ENCODE data around the gene FASLG.
A peak's percentile ranks its signal among the peaks of the same experiment; 100 is the strongest.

The FASLG gene

DNA sequence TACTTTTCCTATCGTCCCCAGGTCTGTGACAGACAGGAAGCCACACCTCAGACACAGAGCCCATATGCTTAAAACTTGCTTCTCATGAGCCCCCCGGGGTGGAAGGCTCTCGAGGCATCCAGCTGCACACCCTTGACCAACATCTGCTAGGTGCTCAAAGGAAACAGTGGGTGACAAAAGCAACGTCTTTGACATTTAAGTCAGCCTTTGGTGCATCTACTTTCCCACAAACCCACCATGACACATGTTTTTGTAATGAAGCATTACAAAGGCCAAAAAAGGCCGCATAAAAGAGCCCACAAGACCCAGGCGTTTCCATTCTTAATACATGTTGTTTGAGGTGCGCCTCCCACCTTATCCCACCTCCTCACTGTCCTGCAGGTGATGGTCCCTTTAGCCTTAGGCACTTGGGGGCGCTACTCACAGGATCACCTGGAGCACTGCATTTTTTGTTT, 11.8 kb upstream of the FASLG start:
- peak; percentile 18 for DNase-seq (ENCODE audit: low spot score)

DNA sequence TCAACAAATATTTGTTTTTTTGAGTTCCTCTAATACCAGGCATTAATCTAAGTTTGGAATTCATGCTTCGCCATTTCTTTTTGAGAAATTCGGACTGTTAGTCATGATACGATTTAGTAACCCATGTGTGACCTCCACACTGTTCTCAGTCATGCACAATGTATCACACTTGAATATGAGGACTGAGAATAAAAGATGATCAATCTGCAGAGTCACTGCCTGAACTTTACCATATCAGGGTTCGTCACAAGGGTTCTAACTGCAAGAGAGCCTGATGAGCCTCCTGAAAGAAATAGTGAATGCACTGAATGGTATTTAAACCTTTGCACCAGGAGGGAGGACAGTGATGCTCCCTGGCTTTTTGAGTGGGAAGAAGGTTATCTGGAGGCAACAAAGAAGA, 10.9 kb upstream of the FASLG start:
- no peak for DNase-seq (ENCODE audit: low spot score)

DNA sequence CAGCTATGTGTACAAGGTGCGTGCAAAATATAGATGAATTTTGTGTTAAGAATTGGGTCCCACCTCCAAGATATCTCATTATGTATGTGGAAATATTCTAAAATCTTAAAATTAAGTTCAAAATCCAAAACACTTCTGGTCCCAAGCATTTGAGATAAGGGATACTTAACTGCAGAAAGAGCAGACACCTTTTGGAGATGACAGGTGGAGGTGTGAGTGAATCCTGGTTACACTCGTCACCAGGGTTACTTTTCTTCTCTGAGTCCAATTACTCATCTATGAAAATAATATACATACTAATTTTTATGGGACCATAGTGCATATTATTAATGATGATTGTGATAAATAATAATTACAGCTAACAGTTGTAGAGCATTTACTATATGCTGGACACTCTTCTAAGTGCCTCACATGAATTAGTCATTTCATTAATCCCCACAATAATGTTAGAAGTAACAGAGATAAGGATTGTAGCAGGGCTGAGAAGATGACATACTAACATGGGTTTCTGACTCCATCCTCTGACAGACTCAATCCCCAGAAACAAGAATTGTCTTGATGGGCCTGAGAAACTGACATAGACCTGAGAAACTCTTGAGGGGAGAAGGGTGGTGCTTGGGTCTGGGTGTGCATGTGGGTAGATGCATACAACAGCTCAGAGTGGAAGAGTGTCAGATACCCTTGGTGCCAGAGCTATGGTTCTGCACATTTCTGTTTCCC, 8.3 kb upstream of the FASLG start:
- no peak for DNase-seq (ENCODE audit: low spot score)

DNA sequence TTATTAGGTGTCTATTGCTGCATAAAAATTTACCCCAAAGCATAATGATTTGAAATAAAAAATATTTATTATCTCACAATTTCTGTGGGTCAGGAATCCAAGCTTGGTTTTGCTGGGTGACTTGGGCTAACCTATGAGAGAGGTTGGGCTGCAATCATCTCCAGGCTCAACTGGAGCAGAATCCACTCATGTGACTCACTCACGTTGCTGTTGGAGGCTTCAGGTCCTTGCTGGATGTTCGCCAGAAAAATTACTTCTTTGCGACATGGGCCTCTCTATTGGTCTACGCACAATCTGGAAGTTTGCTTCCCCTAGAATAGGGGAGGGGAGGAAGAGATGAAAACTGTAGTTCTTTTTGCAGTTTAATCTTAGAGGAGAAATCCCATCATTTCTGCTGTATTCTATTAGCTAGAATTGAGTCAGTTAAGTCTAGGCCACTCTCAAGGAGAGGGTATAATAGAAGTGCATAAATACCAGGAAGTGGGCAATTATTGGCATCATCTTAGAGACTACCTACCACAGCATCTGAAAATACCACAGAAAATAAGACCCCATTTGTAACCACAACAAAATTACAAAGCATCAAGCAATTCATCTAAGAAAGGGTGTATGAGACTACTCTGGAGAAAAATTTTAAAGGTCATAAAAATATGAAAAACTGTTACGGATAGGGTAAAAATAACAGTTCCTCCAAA, 5.7 kb upstream of the FASLG start:
- DNase-seq (ENCODE audit: low spot score), result no peak

DNA sequence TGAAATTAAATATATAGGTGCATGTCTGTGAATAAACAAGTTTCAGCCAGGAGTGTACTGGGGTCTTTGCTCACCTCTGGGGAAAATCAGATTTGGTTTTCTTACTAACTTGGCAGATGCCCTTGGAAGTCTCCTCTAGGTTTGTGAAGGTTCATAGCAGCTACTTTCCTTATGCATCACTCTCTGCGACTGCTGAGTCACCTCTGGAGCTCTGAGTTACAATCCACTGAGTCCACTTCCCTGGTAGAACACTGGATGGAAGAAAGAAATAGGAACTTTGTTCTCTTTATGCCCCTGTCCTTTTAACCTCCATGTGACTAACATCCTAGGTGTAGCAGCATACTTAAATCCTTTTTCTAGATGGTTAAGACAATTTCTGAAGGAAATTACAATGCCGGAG, 4.4 kb upstream of the FASLG start:
- no peak for DNase-seq (ENCODE audit: low spot score)

DNA sequence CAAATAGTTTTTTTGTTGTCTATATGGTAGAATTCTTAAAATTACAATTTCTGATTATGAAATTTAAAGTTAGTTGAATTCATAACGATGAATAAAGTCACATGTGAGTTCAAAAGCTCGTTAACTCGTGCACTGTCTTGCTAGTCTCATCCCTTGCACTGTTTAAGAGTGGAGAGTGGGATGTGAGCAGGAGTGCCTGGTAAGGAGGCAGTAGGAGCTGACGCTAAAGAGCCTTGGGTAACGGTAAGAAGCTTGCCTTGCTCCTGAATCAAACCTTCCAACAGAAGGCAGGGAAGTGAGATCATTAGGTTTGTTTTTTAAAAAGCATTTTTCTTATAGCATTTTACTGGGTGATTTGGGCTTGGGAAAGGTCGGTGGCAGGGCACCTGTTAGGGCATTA, 2.3 kb upstream of the FASLG start:
- DNase-seq (ENCODE audit: low spot score), result no peak

DNA sequence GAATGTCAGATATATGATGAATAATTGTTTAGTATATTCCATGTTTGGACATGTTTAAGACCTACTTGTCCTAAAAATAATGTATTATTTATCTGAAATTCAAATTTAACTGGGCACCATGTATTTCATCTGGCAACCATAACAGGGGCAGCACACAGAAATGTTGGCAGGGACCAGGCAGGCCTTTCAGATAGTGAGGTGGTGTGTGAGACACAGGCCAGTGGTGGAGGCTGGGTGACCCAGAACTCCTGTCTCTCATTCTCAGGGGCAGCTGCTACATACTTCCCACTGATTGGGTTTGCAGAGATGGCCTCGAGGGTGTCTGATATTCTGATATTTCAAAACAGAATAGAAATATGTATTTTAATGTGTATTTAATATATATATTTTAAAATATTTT, 1.3 kb upstream of the FASLG start:
- no peak for DNase-seq (ENCODE audit: low spot score)

DNA sequence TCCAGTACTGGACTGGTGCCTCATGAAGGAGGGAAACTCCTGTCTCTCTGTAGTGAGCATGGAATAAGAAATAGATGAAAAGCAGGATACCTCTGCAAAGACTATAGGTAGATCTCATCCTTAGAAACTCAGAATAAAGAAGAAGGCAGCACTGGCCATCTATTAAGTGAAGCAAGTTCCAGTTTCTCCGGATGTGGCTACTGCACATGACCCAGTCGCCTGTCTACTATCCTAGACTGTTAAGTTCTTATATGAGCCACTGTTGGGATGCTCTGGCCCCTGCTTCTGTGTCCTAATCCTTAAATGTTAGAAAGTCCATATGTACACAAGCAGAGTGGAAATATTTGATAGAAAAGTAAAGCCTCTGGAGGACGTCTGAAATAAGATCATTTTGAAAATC, 2.2 kb downstream of the FASLG start:
- no peak for DNase-seq (ENCODE audit: low spot score)

DNA sequence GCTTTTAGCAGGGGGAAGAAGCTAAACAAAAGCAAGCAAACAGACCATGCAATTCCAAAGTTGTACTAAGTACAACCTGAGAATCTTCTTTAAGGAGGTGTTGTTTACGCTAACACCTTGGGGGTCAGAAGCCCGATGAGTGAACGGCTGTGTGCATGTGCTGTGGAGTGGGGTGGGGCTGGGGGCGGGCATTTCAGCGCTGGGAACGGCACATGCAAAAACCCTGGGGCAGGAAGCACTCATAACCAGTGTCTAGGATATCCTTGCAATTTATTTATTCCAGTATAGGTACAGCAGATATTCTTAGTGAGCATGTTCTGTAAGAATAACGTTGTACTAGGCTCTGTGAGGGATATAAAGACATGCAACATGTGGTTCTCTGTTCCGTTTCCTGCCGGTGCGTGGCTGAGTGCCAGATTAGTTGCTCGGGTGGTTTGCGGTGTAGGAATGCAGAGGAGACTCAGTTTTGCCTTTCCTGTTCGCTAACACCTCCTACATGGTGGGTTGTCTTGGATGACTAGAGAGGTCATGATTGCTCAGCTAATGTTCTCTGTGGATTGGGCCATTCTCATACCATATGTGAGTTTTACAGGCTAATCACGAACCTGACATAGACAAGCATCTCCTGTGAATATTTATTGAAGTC, 3.7 kb downstream of the FASLG start:
- DNase-seq (ENCODE audit: low spot score), result peak; percentile 85

DNA sequence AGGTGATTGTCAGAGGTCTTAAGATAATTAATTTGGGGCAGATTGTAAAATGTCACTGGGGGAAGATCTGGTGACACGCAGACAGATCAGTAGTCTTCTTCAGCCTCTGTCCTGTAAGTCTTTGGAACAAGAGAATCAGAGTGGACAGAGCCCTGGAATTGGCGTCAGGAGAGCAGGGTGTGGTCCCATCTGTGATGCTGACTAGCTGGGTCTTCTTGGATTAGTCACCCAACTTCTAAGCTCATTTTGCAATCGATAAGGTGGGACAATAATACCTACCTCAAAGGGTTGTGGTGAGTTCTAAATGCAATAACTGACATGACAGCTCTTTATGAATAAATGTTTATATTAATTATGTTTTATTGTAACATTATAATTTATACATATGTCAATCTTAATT, 4.8 kb downstream of the FASLG start:
- no peak for DNase-seq (ENCODE audit: low spot score)

DNA sequence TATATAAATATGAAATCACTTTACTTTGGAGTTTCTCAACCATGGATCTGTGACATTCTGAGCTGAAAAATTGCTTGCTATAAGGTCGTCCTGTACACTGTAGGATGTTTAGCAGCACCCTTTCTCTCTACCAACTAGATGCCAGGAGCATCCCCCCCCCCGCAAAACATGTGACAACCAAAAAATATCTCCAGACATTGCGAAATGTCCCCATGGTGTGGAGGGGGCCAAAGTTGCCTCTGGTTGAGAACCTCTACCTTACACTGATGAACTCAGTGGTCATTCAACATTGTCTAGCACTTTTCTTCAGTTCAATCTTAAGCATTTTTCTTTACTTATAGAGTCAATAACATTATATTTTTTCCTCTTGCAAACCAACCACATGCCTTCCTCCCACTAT, 9.2 kb downstream of the FASLG start:
- DNase-seq (ENCODE audit: low spot score), result no peak

DNA sequence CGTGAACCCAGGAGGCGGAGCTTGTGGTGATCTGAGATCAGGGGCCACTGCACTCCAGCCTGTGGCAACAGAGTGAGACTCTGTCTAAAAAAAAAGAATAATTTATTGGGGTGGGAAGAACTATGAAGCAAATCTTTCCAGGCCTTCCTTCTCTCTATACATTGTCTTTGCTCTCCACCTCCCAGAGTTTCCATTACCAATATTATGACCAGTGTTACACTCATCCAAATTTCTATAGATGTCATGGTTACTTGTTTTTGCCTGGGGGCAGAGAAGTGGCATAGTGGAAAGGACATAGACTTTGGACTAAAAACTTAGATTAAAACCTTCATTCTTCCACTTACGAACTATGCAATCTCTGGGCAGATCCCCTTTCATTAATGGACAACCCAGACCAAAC, 10.1 kb downstream of the FASLG start:
- no peak for DNase-seq (ENCODE audit: low spot score)

DNA sequence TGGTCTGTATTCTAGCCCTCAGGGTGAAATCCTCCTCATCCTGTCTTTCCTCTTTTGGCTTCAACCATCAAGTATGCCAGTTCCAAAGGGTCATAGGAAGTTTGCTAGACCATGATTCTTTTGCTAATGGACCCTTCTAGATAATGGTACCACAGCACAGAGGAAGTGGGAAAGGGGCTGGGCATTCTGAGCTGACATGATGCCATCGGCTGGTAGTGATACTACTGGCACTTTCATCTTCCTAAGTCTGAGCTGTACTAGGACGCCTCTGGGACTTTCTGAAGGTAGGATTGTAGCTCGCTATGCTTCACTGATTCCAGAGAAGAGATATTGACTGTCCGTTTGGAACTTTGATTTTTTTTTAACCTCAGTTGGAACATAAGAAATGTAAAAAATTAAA, 11.4 kb downstream of the FASLG start:
- DNase-seq (ENCODE audit: low spot score), result no peak

DNA sequence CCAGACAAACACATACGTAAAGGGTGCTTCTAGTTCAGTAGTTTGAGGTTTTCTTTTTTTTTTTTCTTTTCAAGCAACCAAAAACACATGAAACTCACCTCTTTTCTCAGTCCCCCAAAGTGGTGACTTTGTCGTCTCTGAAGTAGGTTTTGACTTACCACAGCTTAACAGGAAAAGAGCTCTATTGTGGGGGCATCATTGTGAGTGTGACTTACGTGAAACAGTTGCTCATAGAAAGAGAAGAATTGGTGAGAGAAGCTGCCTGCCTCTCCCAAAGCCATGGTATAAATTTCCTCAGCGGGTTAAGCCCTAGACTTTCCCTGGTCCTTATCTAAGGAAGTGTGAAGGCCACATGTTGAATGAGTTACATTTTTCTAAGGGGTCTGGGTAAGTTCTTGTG, 11.9 kb downstream of the FASLG start:
- DNase-seq (ENCODE audit: low spot score), result peak; percentile 70

DNA sequence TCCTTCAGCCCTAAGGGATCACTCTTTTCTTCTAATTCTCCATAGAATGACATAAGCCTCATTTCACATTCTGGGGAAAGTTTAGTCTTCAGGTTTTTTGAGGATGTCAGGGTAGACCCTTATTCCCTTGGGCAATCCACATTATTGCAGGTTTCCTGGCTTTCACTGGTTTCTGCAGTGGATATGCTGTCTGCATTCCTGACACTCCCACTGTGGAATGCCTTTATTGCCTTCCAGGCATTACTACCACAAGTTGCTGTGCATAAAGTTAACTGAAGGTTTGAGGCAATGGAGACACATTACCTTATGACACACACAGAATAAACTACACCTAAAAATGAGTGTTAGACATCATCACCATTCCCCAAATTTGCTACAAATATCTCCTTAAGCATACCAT, 12.7 kb downstream of the FASLG start:
- no peak for DNase-seq (ENCODE audit: low spot score)

DNA sequence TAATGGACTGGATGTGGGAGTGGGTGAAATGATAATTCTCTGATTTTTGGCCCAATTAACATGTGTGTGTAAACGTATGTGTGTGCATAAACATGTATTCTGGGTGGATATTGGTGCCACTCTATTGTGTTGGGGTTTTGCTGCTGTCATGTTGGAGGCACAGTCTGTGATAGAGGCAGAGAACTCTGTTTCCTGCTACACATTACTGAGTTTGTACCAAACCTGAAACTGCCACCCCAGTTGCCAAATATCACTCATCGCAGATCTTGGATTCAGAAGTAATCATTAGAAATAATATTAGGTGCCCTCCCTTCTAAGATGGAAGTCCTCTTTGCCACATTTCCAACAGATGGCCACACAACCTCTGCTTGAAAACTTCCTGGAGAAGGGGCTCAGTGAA, 13.8 kb downstream of the FASLG start:
- no peak for DNase-seq (ENCODE audit: low spot score)

DNA sequence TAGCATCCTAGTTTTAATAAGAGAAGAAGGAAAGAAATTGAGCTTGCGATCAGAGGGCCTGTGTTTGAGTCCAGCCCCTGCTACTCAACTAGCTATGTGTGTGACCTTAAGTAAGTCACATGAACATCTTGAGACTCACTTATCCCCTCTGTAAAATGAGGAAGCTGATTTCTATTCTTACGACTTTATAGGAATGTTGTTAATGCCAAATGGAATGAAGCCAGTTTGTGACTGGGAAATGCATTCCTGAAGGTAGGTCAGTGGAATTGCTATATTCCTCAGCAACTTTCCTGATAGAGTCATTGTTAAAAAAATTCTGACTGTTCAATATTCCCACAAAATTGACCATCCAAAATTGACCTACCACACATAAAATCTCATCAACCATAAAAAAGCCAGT, 14.9 kb downstream of the FASLG start:
- no peak for DNase-seq (ENCODE audit: low spot score)

DNA sequence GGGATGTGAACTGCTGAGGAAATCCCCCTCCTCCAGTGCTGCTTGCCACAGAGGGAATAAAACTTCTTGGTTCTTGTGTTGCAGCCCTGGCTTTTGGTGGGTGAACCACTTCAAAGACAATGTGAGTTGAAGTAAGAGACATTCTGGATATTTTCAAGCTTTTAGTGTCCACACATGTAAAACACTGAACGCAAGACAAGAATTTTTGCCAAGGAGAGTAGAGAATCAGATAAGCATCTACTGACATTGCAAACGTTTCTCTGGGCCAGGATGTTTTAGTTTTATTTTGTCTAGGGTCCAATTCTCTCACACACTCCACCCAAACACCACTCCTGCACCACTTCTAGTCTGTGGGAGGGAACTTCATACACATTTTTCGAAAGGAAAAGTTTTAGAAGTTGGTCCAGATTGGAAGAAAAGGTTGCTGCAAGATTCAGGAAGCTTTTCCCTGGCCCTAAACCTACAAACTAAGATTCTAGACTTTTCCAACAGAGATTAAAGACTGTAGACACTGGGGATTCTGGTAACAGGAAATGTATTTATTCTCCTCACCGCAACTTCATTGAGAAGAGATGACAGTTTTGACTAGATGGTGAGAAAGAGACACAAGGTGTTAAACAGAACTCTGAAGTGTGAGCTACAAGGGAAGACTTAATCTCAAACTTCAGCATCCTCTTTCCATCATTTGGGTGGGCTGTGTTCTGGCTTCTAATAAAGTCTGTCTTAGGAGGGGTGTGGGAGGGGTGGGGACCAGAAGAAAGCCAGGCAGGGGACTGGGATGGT, 16.1 kb downstream of the FASLG start:
- DNase-seq (ENCODE audit: low spot score), result peak; percentile 38

DNA sequence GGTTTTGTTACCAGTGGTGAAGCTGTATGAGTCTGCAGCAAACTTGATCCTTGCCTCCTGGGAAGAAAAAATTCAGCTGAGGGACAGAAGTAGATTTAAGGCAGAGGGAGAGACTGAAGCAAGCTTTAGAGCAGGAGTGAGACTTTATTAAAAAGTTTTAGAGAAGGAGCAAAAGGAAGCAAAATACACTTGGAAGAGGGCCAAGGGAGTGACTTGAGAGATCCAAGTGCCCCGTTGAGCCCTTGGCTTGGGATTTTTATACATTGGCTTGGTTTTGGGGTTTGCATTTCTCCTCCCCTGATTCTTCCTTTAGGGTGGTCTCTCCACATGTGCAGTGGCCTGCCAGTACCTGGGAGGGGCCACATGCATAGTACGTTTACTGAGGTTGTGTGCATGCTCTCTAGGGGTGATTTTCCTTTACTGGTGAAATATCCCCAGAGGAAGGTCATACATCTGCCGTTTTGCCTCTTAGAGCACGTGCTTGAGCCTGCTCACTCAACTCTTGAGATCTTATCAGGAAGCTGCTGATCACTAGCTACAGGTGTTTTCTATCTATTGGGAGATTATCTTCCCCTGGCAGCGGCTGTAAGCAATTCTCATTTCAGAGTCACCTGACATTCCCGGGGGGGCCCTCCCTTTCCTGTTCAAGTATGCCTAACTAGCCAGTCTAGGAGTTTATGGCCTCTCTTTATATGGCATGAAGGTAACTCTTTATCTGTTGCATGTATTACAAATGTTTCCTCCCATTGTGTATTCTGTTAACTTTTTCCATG, 20.3 kb downstream of the FASLG start:
- no peak for DNase-seq (ENCODE audit: low spot score)

DNA sequence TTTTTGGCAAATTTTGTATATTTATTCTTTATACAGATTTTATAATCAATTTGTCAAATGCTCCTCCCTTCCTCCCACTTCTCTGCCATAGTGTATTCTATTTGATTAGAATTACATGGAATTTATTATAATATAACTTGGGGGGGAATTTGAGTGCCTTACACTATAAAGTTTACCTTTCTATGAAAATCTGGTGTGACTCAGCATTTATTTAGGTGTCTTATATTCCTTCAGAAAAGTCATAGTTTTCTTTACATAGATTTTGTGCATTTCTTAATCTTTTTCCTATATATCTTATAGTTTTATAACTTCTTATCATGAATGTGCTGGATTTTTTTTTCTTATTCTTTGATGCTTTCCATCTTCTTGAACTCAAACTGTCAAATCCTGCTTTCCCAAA, 21.3 kb downstream of the FASLG start:
- DNase-seq (ENCODE audit: low spot score), result no peak

DNA sequence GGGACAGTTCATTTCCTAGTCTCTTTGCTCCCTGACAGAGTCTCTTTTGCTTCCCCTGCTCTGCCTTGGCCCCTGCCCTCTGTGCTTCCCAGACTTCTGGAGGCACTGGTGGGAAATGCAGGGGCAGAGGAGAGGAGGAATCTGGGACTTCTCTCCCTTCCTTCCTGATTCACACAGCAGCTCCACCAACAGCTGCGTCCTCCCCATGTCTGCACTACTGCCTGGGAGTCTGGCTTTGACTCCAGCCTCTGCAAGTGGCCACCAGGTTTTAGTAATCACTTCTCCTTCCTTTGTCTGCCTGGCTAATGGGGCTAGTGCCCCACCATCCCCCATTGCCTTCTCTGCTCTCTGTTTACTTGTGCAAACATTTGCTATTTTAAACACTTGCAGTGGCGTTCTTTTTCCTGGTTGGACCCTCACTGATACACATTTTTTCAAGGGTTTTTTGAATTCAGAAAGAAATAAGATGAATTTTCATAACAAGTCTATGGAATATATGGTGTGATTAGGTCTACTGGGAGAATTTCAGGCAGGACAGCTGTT, 21.9 kb downstream of the FASLG start:
- no peak for DNase-seq (ENCODE audit: low spot score)

DNA sequence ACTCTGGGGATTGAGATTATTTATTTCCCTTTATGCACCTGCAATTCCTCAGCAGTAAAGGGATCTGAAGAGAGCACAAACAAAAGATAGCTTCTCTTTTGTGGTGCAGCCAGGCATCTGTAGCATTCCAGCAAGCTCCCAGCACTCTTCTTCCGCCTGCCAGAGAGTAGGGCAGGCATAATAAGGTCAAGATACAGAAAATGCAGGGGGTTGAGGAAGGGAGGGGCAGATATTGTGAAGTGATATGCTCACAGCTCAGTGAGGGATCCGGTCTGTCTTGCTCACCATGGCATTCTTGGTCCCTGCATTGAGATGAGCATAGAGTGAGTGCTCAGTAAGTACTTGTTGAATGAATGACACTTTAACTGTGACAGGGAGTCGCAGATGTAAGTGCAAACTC, 23.9 kb downstream of the FASLG start:
- DNase-seq (ENCODE audit: low spot score), result no peak

Data from CD4-positive, alpha-beta T cell treated with Interleukin-6 at 100 ng/mL for 8 hours (primary cell).